ENCODE data around the gene GTPBP1.

The GTPBP1 gene

DNA sequence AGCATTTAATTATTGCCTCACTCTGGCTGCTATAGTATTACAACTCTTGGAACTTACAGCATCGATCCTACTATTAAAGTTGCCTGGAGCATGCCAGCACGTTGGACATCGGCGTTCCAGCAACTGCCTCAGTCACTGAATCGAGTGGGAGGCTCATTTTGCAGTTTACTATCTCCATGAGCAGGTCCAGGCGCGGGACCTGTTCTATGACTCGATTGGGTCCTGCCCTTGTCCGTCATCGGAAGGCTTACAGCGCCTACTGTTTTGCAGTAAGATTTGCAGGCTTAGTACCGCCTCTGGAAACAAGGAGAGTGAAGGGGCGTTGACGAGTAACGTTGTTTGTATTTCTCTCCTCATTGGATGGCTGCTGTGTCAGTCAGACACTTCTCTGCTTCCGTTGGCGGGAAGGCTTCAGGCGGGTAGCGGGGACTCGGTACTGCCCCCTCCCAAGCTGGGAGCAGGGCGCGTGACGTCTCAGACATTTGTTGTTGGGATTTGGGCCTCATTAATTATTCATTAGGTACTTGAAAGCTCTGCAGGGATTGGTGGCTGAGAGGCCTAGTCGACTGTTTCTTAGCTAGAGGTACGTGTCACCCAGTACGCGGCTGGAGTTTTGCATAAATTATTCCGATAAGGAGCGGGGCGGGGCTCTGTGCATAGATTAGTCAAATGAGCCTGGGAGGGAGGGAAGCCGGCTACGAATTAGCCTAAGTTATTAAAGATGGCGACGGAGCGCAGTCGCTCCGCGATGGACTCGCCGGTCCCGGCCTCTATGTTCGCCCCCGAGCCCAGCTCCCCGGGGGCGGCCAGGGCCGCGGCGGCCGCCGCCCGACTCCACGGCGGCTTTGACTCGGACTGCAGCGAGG lies at the start of gene GTPBP1:
GTPBP1 (plus strand) TSS at position 710 of the 866 bp plus-strand sequence; CDS start at position 722, 12 bp downstream.
- Histone ChIP-seq H3K9me3 (ENCODE audit: insufficient read depth, low read depth, low read length) (no peaks in the 10 kb centered on the region), H3K27me3 (ENCODE audit: insufficient read depth, low read length) (peaks cover 5% of the 10 kb centered on the region; the same call in 1 of the 2 replicates), H3K9ac (ENCODE audit: low read depth, low read length) (peak within 1 kb of the TSS; percentile 76), H3K36me3 (ENCODE audit: insufficient read depth, low read depth, low read length) (peaks cover 12% of the 10 kb centered on the region), H3K27ac (ENCODE audit: low read length) (peak within 1 kb of the TSS; percentile 10), H3K4me3 (ENCODE audit: low read length) (peak within 1 kb of the TSS; percentile 88), H3K4me1 (ENCODE audit: insufficient read depth, low read length) (peaks cover 28% of the 10 kb centered on the region)

- Histone ChIP-seq H3K4me1 (ENCODE audit: insufficient read depth, low read length) (no peaks in the 10 kb centered on the region), H3K27me3 (ENCODE audit: insufficient read depth, low read length) (no peaks in the 10 kb centered on the region), H3K27ac (ENCODE audit: low read length) (peak within 1 kb of the TSS; percentile 79), H3K9me3 (ENCODE audit: insufficient read depth, low read depth, low read length) (no peaks in the 10 kb centered on the region), H3K4me3 (ENCODE audit: low read length) (peak within 1 kb of the TSS; percentile 89), H3K36me3 (ENCODE audit: insufficient read depth, low read depth, low read length) (no peaks in the 10 kb centered on the region), H3K9ac (ENCODE audit: low read depth, low read length) (peak within 1 kb of the TSS; percentile 86)
These were observed 49.3 kb upstream of the GTPBP1 start, which contains the start of the genes CBY1 and FAM227A for GRCh38 chr22:38656256-38657044. TSS of gene CBY1 (plus strand) at chr22:38656638. CDS start at chr22:38668055, 11,417 bp downstream. TSS of gene FAM227A (minus strand) at chr22:38656392. CDS start at chr22:38650168, 6,224 bp downstream.

DNA sequence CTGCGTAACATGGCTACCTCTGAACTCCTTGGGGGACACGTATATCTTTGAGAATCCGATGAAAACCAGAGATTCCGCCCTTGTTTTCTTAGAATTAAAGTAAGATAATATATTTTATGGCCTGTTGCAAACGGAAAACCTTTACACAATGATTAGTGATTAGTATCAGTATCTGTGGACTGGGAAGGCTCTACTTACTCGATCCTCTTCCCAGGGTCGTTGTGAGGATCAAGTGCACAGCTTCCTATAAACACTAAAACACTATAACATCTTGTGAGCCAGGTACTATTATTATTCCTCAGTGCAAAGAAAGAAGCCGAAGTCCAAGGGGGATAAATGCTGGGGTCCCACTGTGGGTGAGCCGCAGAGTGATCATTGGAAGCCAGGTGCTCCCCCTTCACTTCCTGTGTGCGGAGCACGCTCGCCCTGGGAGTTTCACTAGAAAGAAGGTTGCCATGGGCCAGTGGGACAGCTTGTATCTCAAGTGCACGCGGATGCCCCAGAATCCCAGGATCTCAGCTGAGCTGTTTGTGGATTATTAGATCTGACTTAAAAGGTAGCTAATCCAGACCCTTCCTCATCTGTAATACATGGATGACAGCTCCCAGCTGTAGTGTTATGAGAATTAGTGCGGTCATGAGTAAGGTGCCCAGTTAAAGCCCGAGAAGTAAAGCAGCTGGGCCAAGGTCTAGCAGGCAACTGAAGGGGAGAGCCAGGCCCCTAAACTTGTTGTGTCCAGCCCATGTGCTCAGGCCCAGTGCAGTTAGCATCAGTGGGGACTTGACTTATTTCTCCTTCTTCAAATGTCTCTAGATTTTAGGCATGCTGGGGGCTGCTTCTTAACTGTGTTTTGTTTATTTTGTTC lies 48.5 kb upstream of the GTPBP1 start:
- Histone ChIP-seq H3K27me3 (ENCODE audit: insufficient read depth, low read length) (no peaks in the 10 kb centered on the region), H3K9ac (ENCODE audit: low read depth, low read length) (peak overlapping the region; percentile 86; the same call in 1 of the 2 replicates), H3K4me1 (ENCODE audit: insufficient read depth, low read length) (no peaks in the 10 kb centered on the region), H3K36me3 (ENCODE audit: insufficient read depth, low read depth, low read length) (no peaks in the 10 kb centered on the region), H3K27ac (ENCODE audit: low read length) (no peak overlapping the region), H3K4me3 (ENCODE audit: low read length) (peak overlapping the region; percentile 89), H3K9me3 (ENCODE audit: insufficient read depth, low read depth, low read length) (no peaks in the 10 kb centered on the region)

GRCh38 chr22:38674888-38675287 lies 30.9 kb upstream of the GTPBP1 start:
- peaks cover 19% of the 10 kb centered on the region for H3K36me3 ChIP-seq (ENCODE audit: insufficient read depth, low read depth, low read length)
- no peaks in the 10 kb centered on the region for H3K27me3 ChIP-seq (ENCODE audit: insufficient read depth, low read length)
- no peaks in the 10 kb centered on the region for H3K9me3 ChIP-seq (ENCODE audit: insufficient read depth, low read depth, low read length)
- no peak overlapping the region for H3K4me3 ChIP-seq (ENCODE audit: low read length)
- no peak overlapping the region for H3K9ac ChIP-seq (ENCODE audit: low read depth, low read length)
- no peaks in the 10 kb centered on the region for H3K4me1 ChIP-seq (ENCODE audit: insufficient read depth, low read length)
- no peak overlapping the region for H3K27ac ChIP-seq (ENCODE audit: low read length)

DNA sequence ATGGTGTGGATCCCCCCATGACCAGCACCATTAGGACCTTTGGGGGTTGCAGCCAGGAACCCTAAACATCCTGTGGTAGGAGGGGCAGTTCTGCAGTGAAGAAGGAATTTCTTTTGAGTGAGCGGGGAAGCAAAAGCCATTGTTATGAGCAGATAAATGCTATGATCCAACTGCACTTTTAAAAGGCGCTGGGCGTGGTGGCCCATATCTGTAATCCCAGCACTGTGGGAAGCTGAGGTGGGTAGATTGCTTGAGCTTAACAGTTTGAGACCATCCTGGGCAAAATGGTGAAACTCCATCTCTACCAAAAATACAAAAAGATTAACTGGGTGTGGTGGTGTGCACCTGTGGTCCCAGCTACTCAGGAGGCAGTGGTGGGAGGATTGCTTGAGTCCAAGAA lies 29.9 kb upstream of the GTPBP1 start:
- Histone ChIP-seq H3K4me3 (ENCODE audit: low read length) (no peak overlapping the region), H3K9ac (ENCODE audit: low read depth, low read length) (no peak overlapping the region), H3K36me3 (ENCODE audit: insufficient read depth, low read depth, low read length) (peaks cover 19% of the 10 kb centered on the region), H3K9me3 (ENCODE audit: insufficient read depth, low read depth, low read length) (no peaks in the 10 kb centered on the region), H3K27me3 (ENCODE audit: insufficient read depth, low read length) (no peaks in the 10 kb centered on the region), H3K27ac (ENCODE audit: low read length) (no peak overlapping the region), H3K4me1 (ENCODE audit: insufficient read depth, low read length) (no peaks in the 10 kb centered on the region)

- H3K27ac ChIP-seq (ENCODE audit: low read length), result no peak within 1 kb of the TSS
- no peaks in the 10 kb centered on the region for H3K27me3 ChIP-seq (ENCODE audit: insufficient read depth, low read length)
- H3K9me3 ChIP-seq (ENCODE audit: insufficient read depth, low read depth, low read length), result peaks cover 6% of the 10 kb centered on the region
- peak within 1 kb of the TSS; percentile 84 for H3K9ac ChIP-seq (ENCODE audit: low read depth, low read length)
- H3K36me3 ChIP-seq (ENCODE audit: insufficient read depth, low read depth, low read length), result peaks cover 37% of the 10 kb centered on the region
- H3K4me3 ChIP-seq (ENCODE audit: low read length), result peak within 1 kb of the TSS; percentile 89
- H3K4me1 ChIP-seq (ENCODE audit: insufficient read depth, low read length), result 0 out of 2 replicates have a peak, but pooled peaks cover 3% of the 10 kb centered on the region
These were observed 24.0 kb upstream of the GTPBP1 start, which contains the start of gene TOMM22 for GRCh38 chr22:38681582-38682335. TSS of gene TOMM22 (plus strand) at chr22:38681957. CDS start at chr22:38681979, 22 bp downstream.

GRCh38 chr22:38684895-38685294 lies 20.8 kb upstream of the GTPBP1 start:
- H3K36me3 ChIP-seq (ENCODE audit: insufficient read depth, low read depth, low read length), result peaks cover 64% of the 10 kb centered on the region

DNA sequence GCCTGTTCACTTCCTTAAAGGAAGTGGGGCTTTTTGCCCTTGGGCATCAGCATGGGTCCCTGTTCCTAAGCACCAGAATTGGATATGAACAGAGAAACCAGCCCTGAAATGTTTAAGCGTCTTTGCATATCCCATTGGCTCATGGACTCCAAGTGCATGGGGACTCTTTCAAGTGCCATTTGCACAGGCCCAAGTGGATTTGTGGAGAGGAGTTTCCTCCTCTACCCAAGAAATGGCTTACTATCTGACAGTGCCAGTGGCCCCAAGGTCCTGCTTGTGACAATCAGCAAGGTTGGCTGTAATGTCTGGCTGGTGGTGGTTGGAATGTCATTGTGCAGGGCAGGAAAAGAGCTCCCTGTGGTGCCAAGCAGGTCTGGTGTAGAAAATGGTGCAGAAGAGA lies 20.0 kb upstream of the GTPBP1 start:
- H3K9ac ChIP-seq (ENCODE audit: low read depth, low read length), result no peak overlapping the region
- peaks cover 6% of the 10 kb centered on the region for H3K9me3 ChIP-seq (ENCODE audit: insufficient read depth, low read depth, low read length)
- 0 out of 2 replicates have a peak, but pooled peaks cover 3% of the 10 kb centered on the region for H3K4me1 ChIP-seq (ENCODE audit: insufficient read depth, low read length)
- H3K4me3 ChIP-seq (ENCODE audit: low read length), result no peak overlapping the region
- no peak overlapping the region for H3K27ac ChIP-seq (ENCODE audit: low read length)
- peaks cover 66% of the 10 kb centered on the region for H3K36me3 ChIP-seq (ENCODE audit: insufficient read depth, low read depth, low read length)
- H3K27me3 ChIP-seq (ENCODE audit: insufficient read depth, low read length), result no peaks in the 10 kb centered on the region

More at GRCh38 chr22:38684895-38685294, 20.8 kb upstream of the GTPBP1 start:
- no peak overlapping the region for H3K27ac ChIP-seq (ENCODE audit: low read length)
- no peaks in the 10 kb centered on the region for H3K27me3 ChIP-seq (ENCODE audit: insufficient read depth, low read length)
- no peak overlapping the region for H3K4me3 ChIP-seq (ENCODE audit: low read length)
- H3K4me1 ChIP-seq (ENCODE audit: insufficient read depth, low read length), result 0 out of 2 replicates have a peak, but pooled peaks cover 3% of the 10 kb centered on the region
- H3K9ac ChIP-seq (ENCODE audit: low read depth, low read length), result no peak overlapping the region
- peaks cover 6% of the 10 kb centered on the region for H3K9me3 ChIP-seq (ENCODE audit: insufficient read depth, low read depth, low read length)

GRCh38 chr22:38689651-38690050 lies 16.1 kb upstream of the GTPBP1 start:
- Histone ChIP-seq H3K4me3 (ENCODE audit: low read length) (no peak overlapping the region), H3K36me3 (ENCODE audit: insufficient read depth, low read depth, low read length) (peaks cover 50% of the 10 kb centered on the region), H3K27me3 (ENCODE audit: insufficient read depth, low read length) (no peaks in the 10 kb centered on the region), H3K4me1 (ENCODE audit: insufficient read depth, low read length) (no peaks in the 10 kb centered on the region), H3K9ac (ENCODE audit: low read depth, low read length) (no peak overlapping the region), H3K27ac (ENCODE audit: low read length) (no peak overlapping the region), H3K9me3 (ENCODE audit: insufficient read depth, low read depth, low read length) (no peaks in the 10 kb centered on the region)

DNA sequence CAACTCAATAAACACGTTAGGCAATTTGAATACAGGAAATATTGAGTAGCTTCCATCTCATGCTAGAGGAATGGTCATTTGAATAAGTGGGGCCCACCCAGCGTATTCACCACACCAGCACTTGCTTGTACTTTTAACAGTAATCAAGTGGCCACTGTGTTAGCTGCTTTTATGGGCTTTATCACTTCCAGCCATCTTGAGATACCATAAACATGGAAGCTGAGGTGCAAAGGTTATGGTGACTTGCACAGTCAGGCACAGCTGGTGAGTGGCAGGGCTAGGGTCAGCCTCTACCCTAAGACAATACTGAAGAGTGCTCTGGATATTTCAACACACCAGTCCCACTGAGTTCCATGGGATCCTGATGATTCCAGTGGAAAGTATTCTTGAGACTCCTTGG lies 11.7 kb upstream of the GTPBP1 start:
- Histone ChIP-seq H3K4me3 (ENCODE audit: low read length) (no peak overlapping the region), H3K9ac (ENCODE audit: low read depth, low read length) (no peak overlapping the region), H3K36me3 (ENCODE audit: insufficient read depth, low read depth, low read length) (peaks cover 15% of the 10 kb centered on the region), H3K9me3 (ENCODE audit: insufficient read depth, low read depth, low read length) (no peaks in the 10 kb centered on the region), H3K27ac (ENCODE audit: low read length) (no peak overlapping the region), H3K27me3 (ENCODE audit: insufficient read depth, low read length) (no peaks in the 10 kb centered on the region), H3K4me1 (ENCODE audit: insufficient read depth, low read length) (peaks cover 4% of the 10 kb centered on the region; the same call in 1 of the 2 replicates)

All from iPS-20b (cell line).